ENCODE data around the gene TNNI3K.
A peak's percentile ranks its signal among the peaks of the same experiment; 100 is the strongest.

TNNI3K gene

DNA sequence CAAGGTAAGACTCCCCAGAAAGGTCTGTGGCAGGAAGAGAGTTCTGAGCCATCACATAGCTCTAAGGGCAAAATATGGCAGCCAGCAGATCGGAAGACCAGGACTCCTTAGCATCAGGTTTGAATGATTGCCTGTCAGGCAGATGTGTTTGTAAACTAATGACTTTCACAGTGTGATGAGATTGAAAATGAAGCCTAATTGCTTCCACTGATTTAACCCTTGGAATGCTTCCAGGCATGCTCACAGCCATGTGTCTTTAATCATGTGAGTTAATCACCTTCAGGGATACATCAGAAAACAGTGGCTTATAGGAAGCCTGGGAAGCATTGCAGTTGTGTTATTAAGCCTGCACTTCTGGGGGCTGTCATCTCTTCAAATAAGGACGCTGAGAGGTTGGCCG is 194.4 kb downstream of the TNNI3K start:
- no peak overlapping the region for H3K27ac ChIP-seq
- H3K27me3 ChIP-seq (ENCODE audit: insufficient read depth, low read depth, severe bottlenecking), result no peaks in the 10 kb centered on the region
- TF ChIP-seq, protein P1, sequence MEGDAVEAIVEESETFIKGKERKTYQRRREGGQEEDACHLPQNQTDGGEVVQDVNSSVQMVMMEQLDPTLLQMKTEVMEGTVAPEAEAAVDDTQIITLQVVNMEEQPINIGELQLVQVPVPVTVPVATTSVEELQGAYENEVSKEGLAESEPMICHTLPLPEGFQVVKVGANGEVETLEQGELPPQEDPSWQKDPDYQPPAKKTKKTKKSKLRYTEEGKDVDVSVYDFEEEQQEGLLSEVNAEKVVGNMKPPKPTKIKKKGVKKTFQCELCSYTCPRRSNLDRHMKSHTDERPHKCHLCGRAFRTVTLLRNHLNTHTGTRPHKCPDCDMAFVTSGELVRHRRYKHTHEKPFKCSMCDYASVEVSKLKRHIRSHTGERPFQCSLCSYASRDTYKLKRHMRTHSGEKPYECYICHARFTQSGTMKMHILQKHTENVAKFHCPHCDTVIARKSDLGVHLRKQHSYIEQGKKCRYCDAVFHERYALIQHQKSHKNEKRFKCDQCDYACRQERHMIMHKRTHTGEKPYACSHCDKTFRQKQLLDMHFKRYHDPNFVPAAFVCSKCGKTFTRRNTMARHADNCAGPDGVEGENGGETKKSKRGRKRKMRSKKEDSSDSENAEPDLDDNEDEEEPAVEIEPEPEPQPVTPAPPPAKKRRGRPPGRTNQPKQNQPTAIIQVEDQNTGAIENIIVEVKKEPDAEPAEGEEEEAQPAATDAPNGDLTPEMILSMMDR (IDR thresholded peaks at IDR 0.05; ENCODE audit: low read depth, low read length), result no peak
- DNase-seq, result peak; percentile 10
- no peak overlapping the region for H3K4me3 ChIP-seq (ENCODE audit: low read depth, low read length)
- no peaks in the 10 kb centered on the region for H3K36me3 ChIP-seq
- H3K9me3 ChIP-seq (ENCODE audit: severe bottlenecking), result no peaks in the 10 kb centered on the region

DNA sequence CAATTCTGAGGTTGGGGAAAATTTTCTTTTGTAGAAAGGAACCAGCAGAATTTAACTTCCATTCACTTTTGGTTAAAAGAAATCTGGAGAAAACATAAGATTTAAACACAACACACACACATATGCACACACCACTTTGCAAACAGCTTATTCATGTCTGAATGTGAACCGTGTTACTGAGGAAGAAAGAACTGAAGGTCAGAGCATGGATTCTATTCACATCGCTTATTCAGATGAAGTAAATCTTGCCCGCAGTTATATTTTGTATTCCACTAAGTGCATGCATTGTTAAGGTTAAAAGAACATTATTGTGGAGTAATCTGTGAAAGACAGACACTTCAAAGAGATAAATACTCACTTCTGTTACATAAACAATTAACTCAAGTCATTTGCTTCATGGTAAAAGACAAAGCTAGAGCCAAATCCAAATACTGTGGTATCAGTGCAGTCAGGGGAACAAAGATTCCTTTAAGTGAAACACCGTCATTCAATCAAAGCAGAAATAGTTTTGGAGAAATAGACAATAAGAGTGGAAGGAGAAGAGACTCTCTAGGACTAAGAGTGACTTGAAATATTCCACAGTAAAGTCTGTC is 195.3 kb downstream of the TNNI3K start:
- Histone ChIP-seq H3K27me3 (ENCODE audit: insufficient read depth, low read depth, severe bottlenecking) (no peaks in the 10 kb centered on the region), H3K36me3 (no peaks in the 10 kb centered on the region), H3K27ac (no peak overlapping the region), H3K4me3 (ENCODE audit: low read depth, low read length) (no peak overlapping the region), H3K9me3 (ENCODE audit: severe bottlenecking) (no peaks in the 10 kb centered on the region)
- DNase-seq, result no peak
- TF ChIP-seq, protein P1 (IDR thresholded peaks at IDR 0.05; ENCODE audit: low read depth, low read length), result no peak

DNA sequence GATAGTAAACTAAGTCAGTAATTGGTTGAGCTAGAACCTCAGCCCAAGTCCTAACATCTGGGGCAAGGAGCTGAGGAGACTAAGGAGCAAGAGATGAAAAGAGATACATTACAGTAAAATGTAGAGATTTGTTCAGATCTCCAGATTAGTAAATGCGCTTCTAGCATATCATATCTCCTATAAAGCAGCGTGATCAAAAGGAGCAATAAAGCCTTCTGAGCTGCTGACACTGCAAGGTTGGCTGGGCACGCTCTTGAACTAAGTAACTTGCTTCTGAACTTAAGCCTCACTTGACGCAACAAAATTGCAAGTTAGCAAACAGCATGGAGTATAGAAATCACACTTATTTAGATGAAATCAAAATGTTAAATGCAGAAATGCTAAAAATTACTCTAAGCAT is 196.3 kb downstream of the TNNI3K start:
- TF ChIP-seq, protein P1 (IDR thresholded peaks at IDR 0.05; ENCODE audit: low read depth, low read length), result no peak
- Histone ChIP-seq H3K27me3 (ENCODE audit: insufficient read depth, low read depth, severe bottlenecking) (no peaks in the 10 kb centered on the region), H3K9me3 (ENCODE audit: severe bottlenecking) (no peaks in the 10 kb centered on the region), H3K4me3 (ENCODE audit: low read depth, low read length) (no peak overlapping the region), H3K36me3 (no peaks in the 10 kb centered on the region), H3K27ac (no peak overlapping the region)
- no peak for DNase-seq

DNA sequence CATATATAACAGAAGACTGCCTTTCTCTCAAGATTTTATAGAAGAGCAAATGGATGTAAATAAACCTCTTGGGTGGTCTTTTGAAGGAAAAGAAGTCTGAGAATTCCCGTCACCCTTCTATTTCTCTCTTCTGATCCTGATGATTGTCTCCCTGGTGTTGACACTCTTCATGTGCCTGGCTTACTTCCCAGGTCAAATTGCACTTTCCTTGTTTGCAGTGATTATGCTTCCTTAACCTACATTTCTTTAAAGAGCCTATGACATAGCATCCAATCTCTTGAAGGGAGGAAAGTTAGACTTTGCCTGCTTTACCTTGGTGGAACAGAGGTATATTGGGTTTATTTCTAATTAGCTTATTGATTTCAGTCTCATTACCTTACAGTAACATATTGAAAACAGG is 197.1 kb downstream of the TNNI3K start:
- TF ChIP-seq, protein P1 (IDR thresholded peaks at IDR 0.05; ENCODE audit: low read depth, low read length), result no peak
- H3K9me3 ChIP-seq (ENCODE audit: severe bottlenecking), result no peaks in the 10 kb centered on the region
- H3K36me3 ChIP-seq, result no peaks in the 10 kb centered on the region
- H3K27me3 ChIP-seq (ENCODE audit: insufficient read depth, low read depth, severe bottlenecking), result no peaks in the 10 kb centered on the region
- H3K27ac ChIP-seq, result no peak overlapping the region
- DNase-seq, result no peak
- no peak overlapping the region for H3K4me3 ChIP-seq (ENCODE audit: low read depth, low read length)

DNA sequence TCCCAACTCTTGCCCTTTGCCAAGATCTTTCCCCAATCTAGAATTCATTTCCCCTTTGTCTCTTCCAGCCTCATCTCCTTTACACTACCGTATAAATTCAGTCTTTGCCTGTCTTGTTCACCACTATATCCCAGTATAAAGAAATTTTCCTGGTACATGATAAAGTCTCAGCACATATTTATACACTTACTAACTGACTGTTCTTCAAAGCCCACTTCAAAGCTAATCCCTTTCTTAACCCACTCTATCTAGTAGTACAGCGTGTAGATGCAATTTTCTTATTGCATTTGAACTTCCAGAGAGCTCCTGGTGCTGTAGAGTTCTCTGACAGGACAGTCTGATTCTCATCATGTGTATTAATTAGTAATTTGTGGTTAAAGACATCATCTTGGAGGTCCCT is 199.1 kb downstream of the TNNI3K start:
- Histone ChIP-seq H3K36me3 (no peaks in the 10 kb centered on the region), H3K27ac (no peak overlapping the region), H3K9me3 (ENCODE audit: severe bottlenecking) (no peaks in the 10 kb centered on the region), H3K27me3 (ENCODE audit: insufficient read depth, low read depth, severe bottlenecking) (no peaks in the 10 kb centered on the region), H3K4me3 (ENCODE audit: low read depth, low read length) (no peak overlapping the region)
- DNase-seq, result no peak
- TF ChIP-seq, protein P1 (IDR thresholded peaks at IDR 0.05; ENCODE audit: low read depth, low read length), result no peak

DNA sequence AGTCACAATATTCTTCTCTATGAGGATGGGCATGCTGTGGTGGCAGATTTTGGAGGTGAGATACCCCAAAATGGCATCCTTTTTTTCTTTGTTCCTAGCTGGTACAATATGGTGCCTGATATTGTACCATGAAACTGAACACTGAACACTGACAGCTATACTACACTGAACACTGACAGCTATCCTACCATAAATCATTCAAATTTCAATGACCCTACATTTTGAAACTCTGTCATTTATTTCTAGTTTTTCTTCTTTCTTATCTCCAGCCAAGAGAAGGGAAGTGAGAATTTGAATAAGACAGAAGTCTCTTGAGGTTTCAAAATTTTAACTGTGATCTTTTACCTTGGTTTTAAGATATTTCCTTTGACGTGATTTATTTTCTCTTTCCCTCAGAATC is 200.9 kb downstream of the TNNI3K start:
- Histone ChIP-seq H3K27ac (no peak overlapping the region), H3K9me3 (ENCODE audit: severe bottlenecking) (no peaks in the 10 kb centered on the region), H3K36me3 (no peaks in the 10 kb centered on the region), H3K4me3 (ENCODE audit: low read depth, low read length) (no peak overlapping the region), H3K27me3 (ENCODE audit: insufficient read depth, low read depth, severe bottlenecking) (no peaks in the 10 kb centered on the region)
- TF ChIP-seq, protein P1 (IDR thresholded peaks at IDR 0.05; ENCODE audit: low read depth, low read length), result no peak
- DNase-seq, result no peak

All from WERI-Rb-1 (cell line).